Measurements from ENCODE around the gene TTC34.
"Not testable (repeated sequence)": the region's sequence is repeated elsewhere in the genome, so short reads cannot be mapped to it uniquely, and the experiment has no call there.

Gene TTC34

DNA sequence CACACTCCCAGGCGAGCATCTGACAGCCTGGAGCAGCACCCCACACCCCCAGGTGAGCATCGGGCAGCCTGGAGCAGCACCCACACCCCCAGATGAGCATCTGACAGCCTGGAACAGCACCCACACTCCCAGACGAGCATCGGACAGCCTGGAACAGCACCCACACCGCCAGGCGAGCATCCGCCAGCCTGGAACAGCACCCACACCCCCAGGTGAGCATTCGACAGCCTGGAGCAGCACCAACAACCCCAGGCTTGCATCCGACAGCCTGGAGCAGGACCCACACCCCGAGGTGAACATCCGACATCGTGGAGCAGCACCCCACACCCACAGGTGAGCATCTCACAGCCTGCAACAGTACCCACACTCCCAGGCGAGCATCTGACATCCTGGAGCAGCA, 42.1 kb downstream of the TTC34 start:
- DNase-seq, result not testable (repeated sequence)

- DNase-seq, result not testable (repeated sequence)
Measured at GRCh38 chr1:2757519-2757918, 44.0 kb downstream of the TTC34 start.

GRCh38 chr1:2755426-2755825, 46.1 kb downstream of the TTC34 start:
- not testable (repeated sequence) for DNase-seq

DNA sequence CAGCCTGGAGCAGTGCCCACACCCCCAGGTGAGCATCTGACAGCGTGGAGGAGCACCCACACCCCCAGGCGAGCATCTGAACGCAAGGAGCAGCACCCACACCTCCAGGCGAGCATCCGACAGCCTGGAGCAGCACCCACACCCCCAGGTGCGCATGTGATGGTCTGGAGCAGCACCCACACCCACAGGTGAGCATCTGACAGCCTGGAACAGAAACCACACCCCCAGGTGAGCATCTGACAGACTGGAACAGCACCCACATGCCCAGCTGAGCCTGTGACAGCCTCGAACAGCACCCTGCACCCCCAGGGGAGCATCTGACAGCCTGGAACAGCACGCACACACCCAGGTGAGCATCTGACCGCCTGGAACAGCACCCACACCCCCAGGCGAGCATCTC, 46.9 kb downstream of the TTC34 start:
- DNase-seq, result not testable (repeated sequence)

DNA sequence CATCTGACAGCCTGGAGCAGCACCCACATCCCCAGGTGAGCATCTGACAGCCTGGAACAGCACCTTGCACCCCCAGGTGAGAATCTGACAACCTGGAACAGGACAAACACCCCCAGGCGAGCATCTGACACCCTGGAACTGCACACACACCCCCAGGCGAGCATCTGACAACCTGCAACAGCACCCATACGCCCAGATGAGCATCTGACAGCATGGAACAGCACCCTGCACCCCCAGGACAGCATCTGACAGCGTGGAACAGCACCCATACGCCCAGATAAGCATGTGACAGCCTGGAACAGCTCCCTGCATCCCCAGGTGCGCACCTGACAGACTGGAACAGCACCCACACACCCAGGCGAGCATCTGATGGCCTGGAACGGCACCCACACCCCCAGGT, 49.0 kb downstream of the TTC34 start:
- not testable (repeated sequence) for DNase-seq

- DNase-seq, result not testable (repeated sequence)
Measured at GRCh38 chr1:2751866-2752265, 49.6 kb downstream of the TTC34 start.

DNA sequence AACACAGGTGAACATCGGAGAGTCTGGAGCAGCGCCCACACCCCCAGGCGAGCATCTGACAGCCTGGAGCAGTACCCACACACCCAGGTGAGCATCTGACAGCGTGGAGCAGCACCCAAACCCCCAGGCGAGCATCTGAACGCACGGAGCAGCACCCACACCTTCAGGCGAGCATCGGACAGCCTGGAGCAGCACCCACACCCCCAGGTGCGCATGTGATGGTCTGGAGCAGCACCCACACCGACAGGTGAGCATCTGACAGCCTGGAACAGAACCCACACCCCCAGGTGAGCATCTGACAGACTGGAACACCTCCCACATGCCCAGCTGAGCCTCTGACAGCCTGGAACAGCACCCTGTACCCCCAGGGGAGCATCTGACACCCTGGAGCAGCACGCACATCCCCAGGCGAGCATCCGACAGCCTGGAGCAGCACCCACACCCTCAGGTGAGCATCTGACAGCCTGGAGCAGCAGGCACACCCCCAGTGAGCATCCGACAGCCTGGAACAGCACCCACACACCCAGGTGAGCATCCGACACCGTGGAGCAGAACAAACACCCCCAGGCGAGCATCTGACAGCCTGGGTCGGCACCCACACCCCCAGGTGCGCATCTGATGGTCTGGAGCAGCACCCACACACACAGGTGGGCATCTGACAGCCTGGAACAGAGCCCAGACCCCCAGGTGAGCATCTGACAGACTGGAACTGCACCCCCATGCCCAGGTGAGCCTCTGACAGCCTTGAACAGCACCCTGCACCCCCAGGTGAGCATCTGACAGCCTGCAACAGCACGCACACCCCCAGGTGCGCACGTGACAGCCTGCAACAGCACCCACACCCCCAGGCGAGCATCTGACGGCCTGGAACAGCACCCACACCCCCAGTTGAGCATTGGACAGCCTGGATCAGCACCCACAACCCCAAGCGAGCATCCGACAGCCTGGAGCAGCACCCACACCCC, 50.4 kb downstream of the TTC34 start:
- not testable (repeated sequence) for DNase-seq

GRCh38 chr1:2750041-2750680, 51.3 kb downstream of the TTC34 start:
- DNase-seq, result not testable (repeated sequence)

DNA sequence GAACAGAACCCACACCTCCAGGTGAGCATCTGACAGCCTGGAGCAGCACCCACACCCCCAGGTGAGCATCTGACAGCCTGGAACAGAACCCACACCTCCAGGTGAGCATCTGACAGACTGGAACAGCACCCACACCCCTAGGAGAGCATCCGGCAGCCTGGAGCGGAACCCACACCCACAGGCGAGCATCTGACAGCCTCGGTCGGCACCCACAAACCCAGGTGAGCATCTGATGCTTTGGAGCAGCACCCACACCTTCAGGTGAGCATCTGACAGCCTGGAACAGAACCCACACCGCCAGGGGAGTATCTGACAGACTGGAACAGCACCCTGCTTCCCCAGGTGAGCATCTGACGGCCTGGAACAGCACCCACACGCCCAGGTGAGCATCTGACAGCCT, 52.9 kb downstream of the TTC34 start:
- not testable (repeated sequence) for DNase-seq

- DNase-seq, result not testable (repeated sequence)
Measured at GRCh38 chr1:2694796-2695195, 106.7 kb downstream of the TTC34 start.

DNA sequence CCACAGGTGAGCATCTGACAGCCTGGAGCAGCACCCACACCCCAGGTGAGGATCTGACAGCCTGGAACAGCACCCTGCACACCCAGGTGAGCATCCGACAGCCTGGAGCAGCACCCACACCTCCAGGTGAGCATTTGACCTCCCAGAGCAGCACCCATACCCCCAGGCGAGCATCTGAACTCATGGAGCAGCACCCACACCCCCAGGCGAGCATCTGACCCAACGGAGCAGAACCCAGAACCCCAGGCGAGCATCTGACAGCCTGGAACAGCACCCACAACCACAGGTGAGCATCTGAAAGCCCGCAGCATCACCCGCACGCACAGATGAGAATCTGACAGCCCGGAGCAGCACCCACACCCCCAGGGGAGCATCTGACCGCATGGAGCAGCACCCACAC, 111.3 kb downstream of the TTC34 start:
- DNase-seq, result not testable (repeated sequence)

DNA sequence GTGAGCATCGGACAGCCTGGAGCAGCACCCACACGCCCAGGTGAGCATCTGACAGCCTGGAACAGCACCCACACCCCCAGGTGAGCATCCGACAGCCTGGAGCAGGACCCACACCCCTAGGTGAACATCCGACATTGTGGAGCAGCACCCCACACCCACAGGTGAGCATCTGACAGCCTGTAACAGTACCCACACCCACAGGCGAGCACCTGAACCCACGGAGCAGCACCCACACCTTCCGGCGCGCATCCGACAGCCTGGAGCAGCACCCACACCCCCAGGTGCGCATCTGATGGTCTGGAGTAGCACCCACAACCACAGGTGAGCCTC, 113.2 kb downstream of the TTC34 start:
- not testable (repeated sequence) for DNase-seq

DNA sequence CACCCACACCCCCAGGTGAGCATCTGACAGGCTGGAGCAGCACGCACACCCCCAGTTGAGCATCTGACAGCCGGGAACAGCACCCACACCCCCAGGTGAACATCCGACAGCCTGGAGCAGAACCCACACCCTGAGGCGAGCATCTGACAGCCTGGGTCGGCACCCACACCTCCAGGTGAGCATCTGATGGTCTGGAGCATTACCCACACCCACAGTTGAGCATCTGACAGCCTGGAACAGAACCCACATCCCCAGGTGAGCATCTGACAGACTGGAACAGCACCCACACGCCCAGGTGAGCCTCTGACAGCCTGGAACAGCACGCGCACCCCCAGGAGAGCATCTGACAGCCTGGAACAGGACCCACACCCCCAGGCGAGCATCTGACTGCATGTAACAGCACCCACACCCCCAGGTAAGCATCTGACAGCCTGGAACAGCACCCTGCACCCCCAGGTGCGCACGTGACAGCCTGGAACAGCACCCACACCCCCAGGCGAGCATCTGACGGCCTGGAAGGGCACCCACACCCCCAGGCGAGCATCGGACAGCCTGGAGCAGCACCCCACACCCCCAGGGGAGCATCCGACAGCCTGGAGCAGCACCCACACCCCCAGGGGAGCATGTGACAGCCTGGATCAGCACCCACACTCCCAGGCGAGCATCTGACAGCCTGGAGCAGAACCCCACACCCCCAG, 113.7 kb downstream of the TTC34 start:
- peak; percentile 0 for DNase-seq

- DNase-seq, result not testable (repeated sequence)
Measured at GRCh38 chr1:2687174-2687591, 114.3 kb downstream of the TTC34 start.

DNA sequence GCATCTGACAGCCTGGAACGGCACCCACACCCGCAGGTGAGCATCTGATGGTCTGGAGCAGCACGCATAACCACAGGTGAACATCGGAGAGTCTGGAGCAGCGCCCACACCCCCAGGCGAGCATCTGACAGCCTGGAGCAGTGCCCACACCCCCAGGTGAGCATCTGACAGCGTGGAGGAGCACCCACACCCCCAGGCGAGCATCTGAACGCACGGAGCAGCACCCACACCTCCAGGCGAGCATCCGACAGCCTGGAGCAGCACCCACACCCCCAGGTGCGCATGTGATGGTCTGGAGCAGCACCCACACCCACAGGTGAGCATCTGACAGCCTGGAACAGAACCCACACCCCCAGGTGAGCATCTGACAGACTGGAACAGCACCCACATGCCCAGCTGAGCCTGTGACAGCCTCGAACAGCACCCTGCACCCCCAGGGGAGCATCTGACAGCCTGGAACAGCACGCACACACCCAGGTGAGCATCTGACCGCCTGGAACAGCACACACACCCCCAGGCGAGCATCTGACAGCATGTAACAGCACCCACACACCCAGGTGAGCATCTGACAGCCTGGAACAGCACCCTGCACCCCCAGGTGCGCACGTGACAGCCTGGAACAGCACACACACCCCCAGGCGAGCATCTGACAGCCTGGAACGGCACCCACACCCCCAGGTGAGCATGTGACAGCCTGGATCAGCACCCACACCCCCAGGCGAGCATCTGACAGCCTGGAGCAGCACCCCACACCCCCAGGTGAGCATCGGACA, 115.2 kb downstream of the TTC34 start:
- DNase-seq, result not testable (repeated sequence)

GRCh38 chr1:2685671-2686070, 115.8 kb downstream of the TTC34 start:
- DNase-seq, result not testable (repeated sequence)

DNA sequence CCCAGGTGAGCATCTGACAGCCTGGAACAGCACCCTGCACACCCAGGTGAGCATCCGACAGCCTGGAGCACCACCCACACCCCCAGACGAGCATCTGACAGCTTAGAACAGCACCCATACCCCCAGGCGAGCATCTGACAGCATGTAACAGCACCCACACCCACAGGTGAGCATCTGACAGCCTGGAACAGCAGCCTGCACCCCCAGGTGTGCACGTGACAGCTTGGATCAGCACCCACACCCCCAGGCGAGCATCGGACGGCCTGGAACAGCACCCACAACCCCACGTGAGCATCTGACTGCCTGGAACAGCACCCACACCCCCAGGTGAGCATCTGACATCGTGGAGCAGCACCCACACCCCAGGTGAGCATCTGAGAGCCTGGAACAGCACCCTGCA, 116.6 kb downstream of the TTC34 start:
- not testable (repeated sequence) for DNase-seq

GRCh38 chr1:2684000-2684399, 117.5 kb downstream of the TTC34 start:
- peak; percentile 6 for DNase-seq

- peak; percentile 0 for DNase-seq
Measured at GRCh38 chr1:2683321-2683741, 118.2 kb downstream of the TTC34 start.

DNA sequence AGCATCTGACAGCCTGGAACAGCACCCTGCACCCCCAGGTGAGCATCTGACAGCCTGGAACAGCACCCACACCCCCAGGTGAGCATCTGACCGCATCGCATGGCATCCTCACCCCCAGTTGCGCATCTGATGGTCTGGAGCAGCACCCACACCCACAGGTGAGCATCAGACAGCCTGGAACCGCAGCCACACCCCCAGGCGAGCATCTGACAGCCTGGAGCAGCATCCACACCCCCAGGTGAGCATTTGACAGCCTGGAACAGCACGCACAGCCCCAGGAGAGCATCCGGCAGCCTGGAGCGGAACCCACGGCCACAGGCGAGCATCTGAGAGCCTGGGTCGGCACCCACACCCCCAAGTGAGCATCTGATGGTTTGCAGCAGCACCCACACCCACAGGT, 118.6 kb downstream of the TTC34 start:
- not testable (repeated sequence) for DNase-seq

DNA sequence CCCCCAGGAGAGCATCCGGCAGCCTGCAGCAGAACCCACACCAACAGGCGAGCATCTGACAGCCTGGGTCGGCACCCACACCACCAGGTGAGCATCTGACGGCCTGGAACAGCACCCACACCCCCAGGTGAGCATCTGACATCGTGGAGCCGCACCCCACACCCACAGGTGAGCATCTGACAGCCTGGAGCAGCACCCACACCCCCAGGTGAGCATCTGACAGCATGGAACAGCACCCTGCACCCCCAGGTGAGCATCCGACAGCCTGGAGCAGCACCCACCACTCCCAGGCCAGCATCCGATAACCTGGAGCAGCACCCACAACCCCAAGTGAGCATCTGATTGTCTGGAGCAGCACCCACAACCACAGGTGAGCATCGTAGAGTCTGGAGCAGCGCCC, 124.8 kb downstream of the TTC34 start:
- not testable (repeated sequence) for DNase-seq

DNA sequence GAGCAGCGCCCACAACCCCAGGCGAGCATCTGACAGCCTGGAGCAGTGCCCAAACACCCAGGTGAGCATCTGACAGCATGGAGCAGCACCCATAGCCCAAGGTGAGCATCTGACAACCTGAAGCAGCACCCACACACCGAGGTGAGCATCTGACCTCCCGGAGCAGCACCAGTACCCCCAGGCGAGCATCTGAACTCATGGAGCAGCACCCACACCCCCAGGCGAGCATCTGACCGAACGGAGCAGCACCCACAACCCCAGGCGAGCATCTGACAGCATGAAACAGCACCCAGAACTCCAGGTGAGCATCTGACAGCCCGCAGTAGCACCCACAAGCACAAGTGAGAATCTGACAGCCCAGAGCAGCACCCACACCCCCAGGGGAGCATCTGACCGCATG, 129.8 kb downstream of the TTC34 start:
- not testable (repeated sequence) for DNase-seq

GRCh38 chr1:2659806-2660205, 141.7 kb downstream of the TTC34 start:
- DNase-seq, result not testable (repeated sequence)
